HL-60 (cell line): ENCODE results near the gene POLK.

Experiments
- DNase-seq, 2 experiments: peaks; one replicate each; pipeline ENCODE4 v3.0.0-alpha.2; 2010 to 2020; ENCODE audit warnings: low read depth in 1 of 2, low spot score in 1 of 2
- H3K27ac ChIP-seq: fragments of 250-450 bp; sonication (Bioruptor Pico); replicated peaks from 2 replicates; pipeline ENCODE4 v1.5.1; 2020; ENCODE audit warnings: mild to moderate bottlenecking, moderate library complexity
- H3K27me3 ChIP-seq: fragments of 250-450 bp; sonication (Bioruptor Pico); 2 replicates; pipeline ENCODE4 v1.5.1; 2021; ENCODE audit warnings: mild to moderate bottlenecking, moderate library complexity; ENCODE audit not compliant: insufficient read depth, poor library complexity, severe bottlenecking
- H3K4me3 ChIP-seq: replicated peaks from 2 replicates; pipeline ENCODE4 v1.5.1; 2011; ENCODE audit warnings: mild to moderate bottlenecking, control low read depth, low read length; ENCODE audit not compliant: insufficient read depth
- CTCF ChIP-seq: IDR thresholded peaks from one replicate; pipeline ENCODE4 v1.5.1; 2011; ENCODE audit warnings: low read length, control low read depth, inconsistent platforms; ENCODE audit not compliant: insufficient read depth
- GABPA ChIP-seq: IDR thresholded peaks from 2 replicates; pipeline ENCODE4 v1.6.1; 2012; ENCODE audit warnings: low read depth
- POLR2AphosphoS5 ChIP-seq: IDR thresholded peaks from 2 replicates; pipeline ENCODE4 v1.6.1; 2012; ENCODE audit warnings: low read depth
- REST ChIP-seq: IDR thresholded peaks from 2 replicates; pipeline ENCODE4 v1.6.1; 2012; ENCODE audit warnings: low read depth; ENCODE audit not compliant: insufficient replicate concordance
- SPI1 ChIP-seq: IDR thresholded peaks from 2 replicates; pipeline ENCODE4 v1.6.1; 2012; ENCODE audit warnings: low read depth, mild to moderate bottlenecking, borderline replicate concordance

The POLK gene

GRCh38 chr5:75550597-75550996 lies 38.9 kb downstream of the POLK start:
- no peak for TF ChIP-seq SPI1
- TF ChIP-seq CTCF: no peak
- TF ChIP-seq REST: no peak
- TF ChIP-seq POLR2AphosphoS5: no peak
- TF ChIP-seq GABPA: no peak
- H3K27ac ChIP-seq: no peak overlapping the region
- H3K27me3 ChIP-seq: no peaks in the 10 kb centered on the region
- no peak overlapping the region for H3K4me3 ChIP-seq
- no peak for DNase-seq

- TF ChIP-seq GABPA: no peak
- no peak for TF ChIP-seq CTCF
- TF ChIP-seq POLR2AphosphoS5: no peak
- TF ChIP-seq SPI1: no peak
- TF ChIP-seq REST: no peak
- Histone ChIP-seq H3K27me3 (no peaks in the 10 kb centered on the region), H3K27ac (no peak overlapping the region), H3K4me3 (no peak overlapping the region)
- no peak for DNase-seq
Observed at GRCh38 chr5:75551471-75551870, 39.8 kb downstream of the POLK start.

GRCh38 chr5:75552764-75553163 lies 41.1 kb downstream of the POLK start:
- no peak for TF ChIP-seq CTCF
- no peak for TF ChIP-seq GABPA
- TF ChIP-seq REST: no peak
- no peak for TF ChIP-seq SPI1
- TF ChIP-seq POLR2AphosphoS5: no peak
- no peak overlapping the region for H3K4me3 ChIP-seq
- DNase-seq: no peak

More at GRCh38 chr5:75552764-75553163, 41.1 kb downstream of the POLK start:
- H3K27me3 ChIP-seq: no peaks in the 10 kb centered on the region
- no peak overlapping the region for H3K27ac ChIP-seq
